H1 (cell line): Measurements from ENCODE around the gene PTS. TPM values are rescaled to one million over a fixed set of nuclear protein-coding genes. Genes with fewer than 3 reads are reported as not detected.

ENCODE experiments used
- CTCF ChIA-PET: fragments of 300-600 bp; sonication (Branson Sonifier 250); formaldehyde crosslinking; loops from one replicate; lab custom pipeline; 2021; ENCODE audit not compliant: partially characterized antibody; lab: Charles Lee
- POLR2A ChIA-PET: fragments of 300-600 bp; sonication (Branson Sonifier 250); formaldehyde crosslinking; loops from one replicate; lab custom pipeline; 2021; ENCODE audit warnings: inconsistent platforms; ENCODE audit not compliant: partially characterized antibody; lab: Charles Lee
- DNase-seq, 2 experiments: peaks; one replicate each; pipeline versions ENCODE4 v3.0.0 to v3.0.0-alpha.2; 2010 to 2022; ENCODE audit warnings: low spot score in 2 of 2, low read depth in 1 of 2, mixed read lengths in 1 of 2
- FAIRE-seq: peaks from 2 replicates; lab custom pipeline; 2011; peaks lifted over from hg19 to GRCh38; lab: Jason Lieb, UNC
- H2AFZ ChIP-seq: 2 replicates; pipeline ENCODE4 v1.8.1; 2012; ENCODE audit warnings: low read length, inconsistent platforms
- H2AK5ac ChIP-seq: 2 replicates; pipeline ENCODE4 v1.6.1; 2013; ENCODE audit warnings: low read depth, low read length
- H2BK120ac ChIP-seq: replicated peaks from 2 replicates; pipeline ENCODE3; 2013; ENCODE audit warnings: low read depth, low read length, inconsistent platforms
- H2BK12ac ChIP-seq: 2 replicates; pipeline ENCODE4 v1.6.1; 2013; ENCODE audit warnings: low read depth, low read length
- H2BK15ac ChIP-seq: 2 replicates; pipeline ENCODE4 v1.6.1; 2013; ENCODE audit warnings: low read length
- H2BK20ac ChIP-seq: 2 replicates; pipeline ENCODE4 v1.6.1; 2013; ENCODE audit warnings: low read length
- H2BK5ac ChIP-seq: 2 replicates; pipeline ENCODE4 v1.6.1; 2013; ENCODE audit warnings: low read depth, low read length
- H3K14ac ChIP-seq: 2 replicates; pipeline ENCODE4 v1.6.1; 2013; ENCODE audit warnings: inconsistent platforms; ENCODE audit not compliant: insufficient read length
- H3K18ac ChIP-seq: 2 replicates; pipeline ENCODE4 v1.6.1; 2013; ENCODE audit warnings: low read length; ENCODE audit errors: extremely low read depth
- H3K23ac ChIP-seq: 2 replicates; pipeline ENCODE4 v1.6.1; 2013; ENCODE audit warnings: inconsistent platforms; ENCODE audit not compliant: insufficient read length
- H3K23me2 ChIP-seq: 2 replicates; pipeline ENCODE4 v1.6.1; 2013; ENCODE audit warnings: low read depth, low read length
- H3K27ac ChIP-seq: 2 replicates; pipeline ENCODE4 v1.6.1; 2011; ENCODE audit warnings: low read depth, low read length, inconsistent platforms
- H3K27me3 ChIP-seq, 4 experiments: replicated peaks in 1 of 4; 1 replicate in 1 of 4; 2 replicates in 3 of 4; pipeline versions ENCODE4 v1.6.1 to v1.8.1; 2011 to 2013; ENCODE audit warnings: low read length in 3 of 4, mild to moderate bottlenecking in 3 of 4, inconsistent platforms in 2 of 4, mixed read lengths in 2 of 4, moderate library complexity in 1 of 4; ENCODE audit not compliant: control insufficient read depth in 3 of 4, insufficient read depth in 3 of 4; ENCODE audit errors: extremely low read depth in 1 of 4
- H3K36me3 ChIP-seq, 4 experiments: 2 replicates each; pipeline versions ENCODE4 v1.6.1 to v1.8.1; 2011 to 2013; ENCODE audit warnings: mild to moderate bottlenecking in 4 of 4, low read length in 3 of 4, moderate library complexity in 2 of 4, control low read depth in 1 of 4, inconsistent platforms in 1 of 4; ENCODE audit not compliant: insufficient read depth in 4 of 4, control insufficient read depth in 2 of 4
- H3K4ac ChIP-seq: replicated peaks from 2 replicates; pipeline ENCODE3; 2013; ENCODE audit warnings: low read length, low read depth, mixed read lengths, inconsistent platforms; ENCODE audit not compliant: insufficient read length
- H3K4me1 ChIP-seq, 4 experiments: replicated peaks in 1 of 4; 1 replicate in 1 of 4; 2 replicates in 3 of 4; pipeline versions ENCODE4 v1.6.1 to v1.8.1; 2011 to 2013; ENCODE audit warnings: low read length in 3 of 4, inconsistent platforms in 2 of 4, mixed read lengths in 1 of 4; ENCODE audit not compliant: insufficient read depth in 4 of 4, control insufficient read depth in 3 of 4
- H3K4me2 ChIP-seq, 2 experiments: 2 replicates each; pipeline versions ENCODE4 v1.6.1 to v1.8.1; 2011 to 2013; ENCODE audit warnings: low read depth in 2 of 2, low read length in 2 of 2, control low read depth in 1 of 2, inconsistent platforms in 1 of 2, mild to moderate bottlenecking in 1 of 2; ENCODE audit not compliant: insufficient read depth in 1 of 2
- H3K4me3 ChIP-seq, 4 experiments: fragments of 200-600, 300-600 bp in 1 of 4; sonication (generic), shearing (Covaris generic), sonication (Bioruptor Twin) in 1 of 4; 2 replicates each; pipeline versions ENCODE4 v1.5.1 to v1.8.1; 2011 to 2016; ENCODE audit warnings: low read length in 4 of 4, low read depth in 3 of 4, control low read depth in 2 of 4, inconsistent platforms in 2 of 4, mild to moderate bottlenecking in 2 of 4, mixed read lengths in 1 of 4, moderate library complexity in 1 of 4; ENCODE audit not compliant: insufficient read depth in 2 of 4; ENCODE audit errors: extremely low read depth in 1 of 4
- H3K56ac ChIP-seq: replicated peaks from 2 replicates; pipeline ENCODE3; 2013; ENCODE audit warnings: low read depth, mild to moderate bottlenecking, mixed read lengths, low read length, inconsistent platforms; ENCODE audit not compliant: insufficient read length
- H3K79me1 ChIP-seq: 2 replicates; pipeline ENCODE4 v1.6.1; 2013; ENCODE audit warnings: low read depth, low read length, control low read depth
- H3K79me2 ChIP-seq, 2 experiments: 2 replicates each; pipeline versions ENCODE4 v1.6.1 to v1.8.1; 2012 to 2013; ENCODE audit warnings: low read length in 2 of 2, mild to moderate bottlenecking in 2 of 2, inconsistent platforms in 1 of 2; ENCODE audit not compliant: insufficient read depth in 2 of 2, control insufficient read depth in 1 of 2
- H3K9ac ChIP-seq, 4 experiments: replicated peaks in 1 of 4; 1 replicate in 1 of 4; 2 replicates in 3 of 4; pipeline versions ENCODE4 v1.6.1 to v1.8.1; 2011 to 2013; ENCODE audit warnings: low read depth in 3 of 4, low read length in 3 of 4, control low read depth in 2 of 4, mild to moderate bottlenecking in 2 of 4, moderate library complexity in 2 of 4, inconsistent platforms in 1 of 4; ENCODE audit errors: extremely low read depth in 1 of 4
- H3K9me3 ChIP-seq, 2 experiments: 2 replicates each; pipeline versions ENCODE4 v1.6.1 to v1.8.1; 2012 to 2013; ENCODE audit warnings: mild to moderate bottlenecking in 2 of 2, moderate library complexity in 2 of 2, control low read depth in 1 of 2, inconsistent platforms in 1 of 2, low read depth in 1 of 2, low read length in 1 of 2, mixed read lengths in 1 of 2; ENCODE audit not compliant: insufficient read depth in 2 of 2
- H4K20me1 ChIP-seq, 2 experiments: replicated peaks in 1 of 2; 2 replicates each; pipeline versions ENCODE3 to v1.8.1; 2011 to 2013; ENCODE audit warnings: inconsistent platforms in 2 of 2, low read length in 2 of 2, mild to moderate bottlenecking in 1 of 2; ENCODE audit not compliant: insufficient read depth in 2 of 2, control insufficient read depth in 1 of 2
- H4K5ac ChIP-seq: 2 replicates; pipeline ENCODE4 v1.6.1; 2013; ENCODE audit warnings: low read length, low read depth, mixed read lengths, inconsistent platforms; ENCODE audit not compliant: insufficient read length
- H4K8ac ChIP-seq: 2 replicates; pipeline ENCODE4 v1.8.0; 2013; ENCODE audit warnings: mild to moderate bottlenecking, moderate library complexity, low read length, inconsistent platforms; ENCODE audit not compliant: insufficient read depth; ENCODE audit errors: extremely low read depth
- H4K91ac ChIP-seq: replicated peaks from 2 replicates; pipeline ENCODE3; 2013; ENCODE audit warnings: low read length, mixed read lengths, inconsistent platforms; ENCODE audit not compliant: insufficient read length
- BCL11A ChIP-seq, 2 experiments: IDR thresholded peaks; one replicate each; pipeline ENCODE4 v1.6.1; 2011; ENCODE audit warnings: low read depth in 2 of 2, low read length in 2 of 2, mild to moderate bottlenecking in 2 of 2
- MAFK ChIP-seq: IDR thresholded peaks from 2 replicates; pipeline ENCODE4 v1.6.1; 2012; ENCODE audit warnings: low read depth, mild to moderate bottlenecking, improper control_type of control experiment, low read length
- WGBS, 2 experiments: shearing (Covaris generic) in 1 of 2; methylation state at CpG; one replicate each; pipeline versions ENCODE4 v1.1.6 to v1.1.7; 2013 to 2015; ENCODE audit warnings: low lambda C conversion rate in 2 of 2, mixed read lengths in 2 of 2, inconsistent platforms in 1 of 2, low coverage in 1 of 2, missing lambda C conversion rate in 1 of 2; ENCODE audit not compliant: insufficient replicate concordance in 2 of 2, insufficient coverage in 1 of 2, insufficient read length in 1 of 2; ENCODE audit errors: extremely low coverage in 1 of 2, missing lambda C conversion rate in 1 of 2; 5-methylcytosine and 5-hydroxymethylcytosine counted together
- polyA plus RNA-seq, 7 experiments: library from polyadenylated mRNA; depleted of rRNA in 3 of 7; stranded (reverse) in 5 of 7; unstranded in 2 of 7; fragments of >200 nt in 5 of 7; fragments of 200-250 nt in 2 of 7; gene quantifications; 1 replicate in 5 of 7; 2 replicates in 1 of 7; 4 replicates in 1 of 7; pipeline versions ENCODE4 v1.2.1 to v1.2.3, GENCODE V29; 2011 to 2013; ENCODE audit warnings: missing spikeins in 2 of 7, mixed read lengths in 2 of 7
- total RNA-seq: library from RNA; stranded (reverse); fragmentation: NEBNext Ultra II Directional; extraction: Animal tissue kit (Norgen Biotek cat#: 25700); gene quantifications from 2 replicates; pipeline ENCODE4 v1.2.1, GENCODE V29; 2021

PTS gene
- total and polyA plus RNA-seq, 2 of the 8 experiments (the other 6 are each of a cell fraction or from before 2014, with no cell fraction given) = 18.3 to 25.9 TPM

DNA sequence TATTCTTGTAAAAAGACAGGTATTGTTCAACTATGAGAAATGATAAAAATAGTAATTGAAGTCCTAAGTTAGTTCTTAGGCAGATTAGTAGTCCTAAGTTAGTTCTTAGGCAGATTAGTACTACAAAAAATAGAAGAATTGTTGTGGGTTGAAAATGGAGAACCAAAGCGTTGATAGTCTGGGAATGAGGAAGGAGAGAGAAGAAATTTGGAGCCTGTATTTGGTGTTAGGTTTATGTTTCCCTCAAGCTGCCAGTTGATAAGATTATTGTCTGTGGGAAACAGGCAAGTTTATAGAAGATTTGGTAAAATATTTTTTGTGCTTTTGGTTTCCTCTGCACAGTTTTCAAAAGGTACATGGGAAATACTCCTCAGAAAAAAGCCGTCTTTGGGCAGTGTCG is 47.3 kb upstream of the PTS start:
- Histone ChIP-seq H2BK15ac (no peak overlapping the region), H3K14ac (no peak overlapping the region), H2AK5ac (no peak overlapping the region), H4K20me1 (no peaks in the 10 kb centered on the region), H4K5ac (no peak overlapping the region), H2BK120ac (no peak overlapping the region), H2AFZ (no peak overlapping the region), H3K9me3 (no peaks in the 10 kb centered on the region), H2BK12ac (no peak overlapping the region), H3K4me3 (no peak overlapping the region), H3K27ac (no peak overlapping the region), H3K36me3 (no peaks in the 10 kb centered on the region), H2BK20ac (no peak overlapping the region), H3K27me3 (no peaks in the 10 kb centered on the region), H3K23me2 (no peaks in the 10 kb centered on the region), H3K18ac (no peak overlapping the region), H2BK5ac (no peak overlapping the region), H4K91ac (no peak overlapping the region), H4K8ac (no peak overlapping the region), H3K79me2 (no peaks in the 10 kb centered on the region), H3K4me2 (no peak overlapping the region), H3K4ac (no peak overlapping the region), H3K79me1 (no peaks in the 10 kb centered on the region), H3K4me1 (peaks cover 0 to 3% (median 0%) of the 10 kb centered on the region in 4 experiments; a peak in 1 of 7 replicates), H3K23ac (no peak overlapping the region), H3K56ac (no peak overlapping the region), H3K9ac (no peak overlapping the region)
- DNase-seq (no peak), FAIRE-seq (no peak)
- CTCF ChIA-PET = no interaction called here
- TF ChIP-seq MAFK (no peak), BCL11A (IDR thresholded peaks at IDR 0.05; ENCODE audit: low read depth in 2 of 2, low read length in 2 of 2) (no peak)
- 96% methylated on average over 3 of the region's 3 CpGs; no CpG with 5 or more reads in 1 of the 2 experiments for WGBS, 2 experiments
- POLR2A ChIA-PET = no interaction called here
